ENCODE measurements around the gene FAM13C.

FAM13C gene

DNA sequence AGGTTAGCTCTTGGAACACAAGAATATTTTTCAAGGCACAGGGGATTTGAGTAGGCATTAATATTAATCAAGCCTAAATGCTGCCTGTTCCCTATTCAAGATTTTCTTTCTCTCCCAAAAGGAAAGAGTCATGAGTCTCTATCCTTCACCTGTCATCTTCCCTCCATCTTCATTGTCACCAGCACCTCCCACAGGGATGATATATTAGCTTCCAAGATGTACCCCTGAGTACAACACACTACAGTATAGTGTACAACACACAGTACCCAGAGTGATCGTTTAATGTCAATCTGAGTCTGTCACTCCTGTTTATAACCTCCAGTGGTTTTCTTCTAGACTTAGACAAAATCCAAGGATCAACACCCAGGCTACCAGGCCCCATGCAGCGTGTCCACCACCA lies 50.1 kb downstream of the FAM13C start:
- no peak for DNase-seq

DNA sequence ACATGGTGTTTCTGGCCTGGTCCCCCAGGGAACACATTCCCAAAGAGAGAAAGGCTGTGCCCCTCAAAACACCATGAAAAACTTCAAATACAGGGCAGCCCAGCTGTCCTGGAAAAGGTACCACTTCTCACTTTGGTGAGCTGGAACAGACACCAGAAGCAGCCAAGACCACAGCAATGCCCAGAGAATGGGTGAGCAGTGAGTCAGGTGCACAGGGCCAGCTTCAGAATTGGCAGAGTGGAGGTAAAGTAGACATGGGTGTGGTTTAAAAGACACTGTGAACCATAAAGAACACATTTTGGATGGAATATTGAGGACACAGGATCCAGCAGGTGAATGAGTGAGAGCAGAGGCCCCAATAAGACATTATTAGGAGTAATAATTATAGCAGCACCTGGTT lies 51.3 kb downstream of the FAM13C start:
- no peak for DNase-seq

DNA sequence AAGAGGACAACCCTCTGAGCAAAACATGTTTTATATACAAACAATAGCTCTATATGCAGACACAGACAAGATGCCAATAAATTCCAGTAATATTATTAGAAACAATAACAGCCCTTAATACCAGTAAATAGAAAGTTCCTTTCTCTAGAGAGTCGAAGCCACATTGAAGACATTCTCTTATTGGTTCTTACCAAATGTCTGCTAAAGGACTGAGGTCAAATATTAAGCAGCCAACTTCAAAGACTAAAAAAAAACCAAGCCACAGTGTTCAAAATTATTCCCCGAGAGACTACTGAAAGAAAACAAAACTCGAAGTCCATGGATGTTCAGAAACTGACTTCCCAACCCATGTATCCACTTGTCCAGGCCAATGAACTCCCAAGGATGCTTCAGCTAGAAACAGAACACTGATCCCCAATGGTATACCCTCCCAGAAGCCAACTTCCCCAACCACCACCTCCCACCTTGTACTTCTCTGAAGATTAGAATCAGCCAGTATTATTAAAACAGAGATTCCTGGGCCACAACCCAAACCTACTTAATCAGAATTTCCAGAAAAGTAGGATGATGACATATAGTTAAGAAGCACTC lies 51.9 kb downstream of the FAM13C start:
- DNase-seq: no peak

DNA sequence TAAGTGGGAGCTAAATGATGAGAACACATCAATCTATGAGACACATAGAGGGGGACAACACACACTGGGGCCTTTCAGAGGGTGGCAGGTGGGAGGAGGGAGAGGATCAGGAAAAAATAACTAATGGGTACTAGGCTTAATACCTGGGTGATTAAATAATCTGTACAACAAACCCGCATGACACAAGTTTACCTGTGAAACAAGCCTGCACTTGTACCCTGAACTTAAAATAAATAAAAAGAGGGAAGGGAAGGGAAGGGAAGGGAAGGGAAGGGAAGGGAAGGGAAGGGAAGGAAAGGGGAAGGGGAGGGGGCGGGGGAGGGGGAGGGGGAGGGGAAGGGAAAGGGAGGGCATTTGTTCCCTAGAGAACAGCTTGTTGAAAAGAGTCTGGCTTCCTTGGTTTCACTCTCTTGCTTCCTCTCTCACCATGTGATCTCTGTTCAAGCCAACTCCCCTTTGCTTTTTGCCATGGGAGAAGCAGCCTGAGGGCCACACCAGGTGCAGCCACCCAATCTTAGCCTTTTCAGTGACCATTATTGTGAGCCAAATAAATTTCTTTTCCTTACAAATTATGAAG lies 57.7 kb downstream of the FAM13C start:
- DNase-seq: no peak

DNA sequence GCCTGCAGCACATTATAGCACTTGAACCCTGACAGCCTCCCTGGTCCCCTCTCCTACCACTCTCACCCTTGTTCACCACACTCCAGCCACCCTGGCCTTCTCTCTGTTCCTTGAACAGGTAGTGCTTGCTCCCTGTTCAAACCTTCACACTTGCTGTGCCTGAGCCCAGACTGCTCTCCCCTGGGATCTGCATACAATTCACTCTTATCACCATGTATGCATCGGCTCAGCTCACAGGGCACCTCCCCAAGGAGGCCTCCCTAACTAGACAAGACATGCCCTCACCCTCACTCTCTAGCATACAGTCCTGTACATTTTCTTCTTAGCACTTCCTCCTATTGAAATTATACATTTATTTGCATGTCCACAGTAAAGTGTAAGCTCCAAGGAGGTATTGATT lies 59.3 kb downstream of the FAM13C start:
- DNase-seq: no peak

DNA sequence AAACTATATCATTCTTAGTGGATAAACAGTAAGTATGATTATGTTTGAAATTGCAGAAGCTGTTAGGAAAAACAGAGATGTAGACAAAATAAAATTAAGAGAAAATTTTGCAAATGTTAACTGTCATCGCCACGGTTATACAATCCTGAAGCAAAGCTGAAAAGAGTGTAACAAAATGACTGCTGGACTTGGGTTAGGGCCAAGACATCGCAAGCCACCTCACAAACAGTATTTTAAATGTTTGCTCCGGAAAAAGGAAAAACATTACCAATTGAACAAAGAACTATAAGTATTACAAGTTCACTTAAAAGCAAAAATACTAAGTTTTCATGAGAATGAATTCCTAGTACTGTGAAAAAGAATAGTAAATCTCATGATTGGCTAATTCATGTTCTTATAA lies 60.0 kb downstream of the FAM13C start:
- no peak for DNase-seq

DNA sequence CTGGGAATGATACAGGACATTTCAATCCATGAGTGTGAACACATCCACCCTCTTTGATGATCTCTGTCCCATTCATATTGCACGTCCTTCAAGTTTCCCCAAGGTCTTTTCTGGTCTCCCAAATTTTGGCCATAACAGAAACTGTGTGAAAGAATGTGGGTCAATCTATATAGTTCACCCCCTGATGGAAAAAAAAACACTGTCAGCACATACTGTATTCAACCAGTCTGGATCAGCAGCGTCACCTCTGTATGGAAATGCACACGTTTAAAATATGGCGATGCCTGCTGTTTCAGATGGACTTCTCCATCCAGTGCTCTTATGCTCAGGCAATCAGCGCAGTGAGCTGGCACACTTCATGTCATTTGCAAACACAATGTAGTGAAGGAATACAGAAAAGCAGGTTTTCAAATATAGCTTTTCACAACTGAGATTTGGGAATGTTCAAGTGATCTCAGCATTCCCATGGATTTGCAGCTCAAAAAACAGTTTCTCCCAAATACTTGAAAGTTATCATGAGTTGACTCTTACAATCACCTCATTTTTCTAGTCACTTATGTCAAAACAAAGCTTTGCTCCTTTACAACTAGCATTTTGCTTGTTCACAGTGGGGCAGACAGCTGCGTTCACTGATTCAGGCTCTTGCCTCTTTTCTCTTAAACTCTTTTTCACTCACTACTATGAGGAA lies 61.1 kb downstream of the FAM13C start:
- no peak for DNase-seq

DNA sequence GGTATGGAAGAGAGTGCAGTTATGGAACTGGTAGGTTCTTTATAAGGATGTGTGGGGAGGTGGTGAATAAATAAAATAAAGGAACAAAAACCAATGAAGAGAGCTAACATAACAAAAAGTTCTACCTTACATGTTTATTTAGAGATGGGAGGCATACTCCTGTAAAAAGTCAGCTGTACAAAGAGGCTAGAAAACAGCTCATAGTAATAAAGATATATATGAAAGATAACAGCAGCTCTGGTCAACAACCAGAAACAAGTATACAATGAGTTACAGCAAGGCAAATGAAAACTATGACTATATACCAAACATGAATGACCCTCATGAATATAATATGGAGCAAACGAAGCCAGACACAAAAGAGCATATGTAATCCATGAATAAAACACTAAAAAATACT lies 62.0 kb downstream of the FAM13C start:
- no peak for DNase-seq

DNA sequence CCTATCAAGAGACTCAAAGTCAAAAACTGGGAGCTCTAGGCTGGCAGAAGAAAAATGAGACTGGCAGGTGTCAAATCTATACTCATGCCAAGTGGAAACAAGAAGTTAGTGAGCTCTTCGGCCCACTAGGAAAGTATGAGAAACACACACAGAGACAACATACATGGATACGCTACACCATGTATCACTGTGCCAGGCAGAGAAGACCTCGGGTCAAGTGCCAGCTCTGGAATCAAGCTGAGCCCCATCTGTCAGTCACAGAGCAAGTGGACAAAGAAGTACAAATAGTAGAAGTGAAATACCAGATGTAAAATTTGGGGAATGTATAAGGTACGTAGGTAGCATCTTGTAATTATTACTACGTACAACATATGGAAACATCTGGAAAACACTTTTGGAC lies 62.4 kb downstream of the FAM13C start:
- no peak for DNase-seq

DNA sequence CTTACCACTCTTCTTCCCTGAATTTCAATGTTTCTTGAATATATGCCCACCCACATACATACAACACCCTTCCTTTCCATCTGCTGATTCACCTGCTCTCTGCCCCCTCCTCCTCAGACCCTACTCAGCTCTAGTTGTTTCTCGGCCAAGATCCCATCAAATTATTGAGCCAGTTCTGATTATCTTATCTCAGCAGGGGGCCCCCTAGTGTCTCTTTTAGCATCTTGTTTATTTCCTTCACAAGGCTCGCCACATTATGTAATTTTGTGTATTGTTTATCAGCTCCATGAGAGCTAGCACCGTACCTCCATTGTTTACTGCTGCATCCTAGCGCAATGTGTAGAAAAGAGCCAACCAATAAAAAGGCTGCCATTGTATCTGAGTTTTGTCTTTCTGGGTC lies 71.9 kb downstream of the FAM13C start:
- DNase-seq: no peak

DNA sequence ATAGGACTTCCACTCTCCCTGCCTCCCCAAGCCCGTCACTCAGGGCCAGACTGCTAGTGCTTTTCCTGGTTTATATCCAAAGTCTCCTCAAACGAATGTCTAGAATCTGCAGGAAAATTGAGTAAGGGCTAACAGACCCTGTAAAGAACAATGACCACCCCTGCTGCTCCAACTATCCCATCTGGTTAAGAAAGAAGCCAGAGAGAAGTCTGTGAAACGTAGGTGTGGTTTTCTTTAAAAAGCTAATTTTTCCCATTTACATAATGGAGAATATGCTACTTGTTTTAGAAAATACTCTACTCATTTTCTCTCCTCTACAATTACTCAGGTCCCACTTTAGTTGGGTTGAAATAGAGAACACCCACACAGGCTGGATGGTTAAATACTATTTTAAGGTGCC lies 72.5 kb downstream of the FAM13C start:
- no peak for DNase-seq

DNA sequence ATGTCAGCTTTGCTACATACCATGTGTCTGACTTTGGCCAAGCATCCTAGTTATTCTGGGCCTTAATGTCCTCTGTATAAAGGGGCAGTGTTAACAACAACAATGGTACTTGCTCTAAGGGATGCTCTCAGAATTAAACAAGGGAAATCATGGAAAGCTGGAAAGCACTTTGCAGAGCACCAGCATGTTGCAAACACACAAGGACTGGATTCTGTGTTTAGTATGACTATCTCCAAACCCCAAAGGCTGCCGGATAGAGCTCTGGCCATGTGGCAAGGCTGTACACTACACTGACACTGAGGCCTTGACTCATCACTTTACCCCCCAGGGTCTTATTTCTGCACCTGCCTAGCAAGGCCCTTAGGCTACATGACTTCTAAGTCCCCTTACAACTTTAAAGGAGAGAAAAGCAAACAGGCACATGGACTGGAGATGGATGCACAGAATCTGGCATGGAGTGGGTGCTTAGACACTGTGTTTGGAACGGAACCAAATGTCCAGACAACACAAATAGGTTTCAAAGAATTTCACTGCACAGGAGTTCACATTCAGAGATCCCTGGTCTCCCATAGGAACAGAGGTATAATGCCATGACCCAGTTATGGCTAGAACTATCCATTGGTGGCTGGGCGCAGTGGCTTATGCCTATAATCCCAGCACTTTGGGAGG lies 74.6 kb downstream of the FAM13C start:
- no peak for DNase-seq

DNA sequence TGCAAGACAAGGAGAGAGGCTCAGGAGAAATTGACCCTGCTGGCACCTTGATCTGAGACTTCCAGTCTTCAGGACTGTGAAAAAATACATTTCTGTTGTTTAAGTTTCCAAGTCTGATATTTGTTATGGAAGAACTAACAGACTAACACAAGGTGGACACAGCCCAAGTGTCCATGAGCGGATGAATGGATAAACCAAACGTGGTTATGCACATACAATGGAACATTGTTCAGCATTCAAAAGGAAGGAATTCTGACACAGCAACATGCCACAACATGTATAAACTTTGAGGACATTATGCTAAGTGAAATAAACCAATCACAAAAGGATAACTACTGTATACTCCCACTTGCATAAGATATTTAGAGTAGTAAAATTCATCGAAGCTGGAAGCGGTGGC lies 76.5 kb downstream of the FAM13C start:
- DNase-seq: no peak

DNA sequence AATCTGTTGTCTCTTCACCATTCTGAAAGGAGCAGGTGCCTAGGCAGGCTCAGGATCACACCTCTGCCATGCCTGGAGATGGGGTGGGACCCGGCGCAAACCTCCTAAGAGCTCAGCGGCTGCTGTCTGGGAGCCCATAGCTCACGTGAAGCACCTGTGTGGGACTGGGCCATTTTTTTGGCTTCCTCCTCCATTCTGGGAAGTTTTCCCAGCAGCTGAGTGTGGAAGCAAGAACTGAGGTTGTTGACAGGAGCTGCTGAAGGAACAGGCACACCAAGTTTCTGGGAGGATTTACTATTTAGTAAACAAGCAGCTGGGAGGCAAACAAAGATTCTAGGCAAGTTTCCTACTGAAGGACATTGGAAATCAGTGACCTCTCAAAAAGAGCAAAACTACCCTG lies 77.3 kb downstream of the FAM13C start:
- no peak for DNase-seq

DNA sequence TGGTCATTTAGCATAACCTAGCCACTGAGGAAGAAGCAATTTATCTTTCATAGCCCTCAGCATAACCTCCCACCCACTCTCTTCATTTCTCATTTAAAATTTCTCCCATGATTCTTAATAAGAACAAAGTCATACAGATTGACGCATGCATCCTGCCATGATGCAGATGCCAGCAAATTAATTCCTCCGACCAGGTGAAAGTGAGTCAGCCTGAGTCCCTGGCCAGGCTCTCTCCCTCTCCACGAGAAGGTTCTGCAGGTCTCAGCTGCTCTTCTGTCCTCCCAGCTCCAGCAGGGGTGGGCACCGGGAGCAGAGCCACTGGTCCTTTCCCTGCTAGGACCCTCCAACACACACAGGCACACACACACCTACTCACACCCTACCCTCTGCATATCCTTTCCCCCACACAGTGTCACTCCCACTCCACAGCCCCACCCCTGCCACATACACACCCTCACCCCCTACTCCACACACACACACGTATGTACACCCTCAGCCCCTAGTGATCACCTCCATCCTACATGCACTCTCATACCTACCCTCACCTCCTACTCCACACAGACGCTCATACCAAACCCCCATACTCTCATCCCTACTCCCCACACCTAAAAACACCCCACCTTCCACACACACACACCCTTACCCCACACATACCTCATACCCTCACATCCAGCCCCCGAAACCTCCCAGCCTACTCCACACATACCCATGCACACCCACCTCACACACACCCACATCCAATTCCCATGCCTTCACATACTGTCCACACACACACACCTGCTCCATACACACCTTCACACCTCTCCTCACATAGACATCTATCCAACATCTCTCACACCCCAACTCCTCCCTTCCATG lies 78.0 kb downstream of the FAM13C start:
- DNase-seq: no peak

DNA sequence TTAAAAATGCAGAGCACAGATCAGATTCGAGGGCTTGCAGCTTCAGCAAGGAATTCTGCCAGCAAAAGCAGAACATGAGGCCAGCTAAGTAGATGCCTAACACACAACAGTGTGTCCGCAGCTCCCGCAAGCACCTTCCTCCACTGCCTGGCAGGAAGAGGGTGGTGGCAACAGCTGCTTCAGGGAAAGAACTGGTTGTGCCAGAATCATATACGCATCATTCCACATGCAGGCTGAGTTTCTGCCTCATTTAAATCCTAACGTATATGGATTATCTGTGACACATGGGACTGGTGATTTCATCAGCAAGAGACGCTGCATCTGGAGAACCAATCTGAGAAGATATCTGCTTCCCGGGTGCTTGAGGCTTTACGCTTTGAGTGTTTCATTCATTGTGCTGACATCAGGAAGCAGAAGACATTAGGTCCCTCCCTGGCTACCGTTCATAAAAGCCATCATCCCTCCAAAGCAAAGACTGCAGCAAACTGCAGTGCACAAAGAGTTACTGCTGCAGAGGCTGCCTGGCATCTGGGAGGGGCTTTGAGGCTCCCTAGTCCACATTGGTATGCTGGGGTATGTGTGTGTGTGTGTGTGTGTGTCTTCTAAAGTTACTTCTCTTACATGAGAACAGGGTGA lies 78.8 kb downstream of the FAM13C start:
- DNase-seq: no peak

DNA sequence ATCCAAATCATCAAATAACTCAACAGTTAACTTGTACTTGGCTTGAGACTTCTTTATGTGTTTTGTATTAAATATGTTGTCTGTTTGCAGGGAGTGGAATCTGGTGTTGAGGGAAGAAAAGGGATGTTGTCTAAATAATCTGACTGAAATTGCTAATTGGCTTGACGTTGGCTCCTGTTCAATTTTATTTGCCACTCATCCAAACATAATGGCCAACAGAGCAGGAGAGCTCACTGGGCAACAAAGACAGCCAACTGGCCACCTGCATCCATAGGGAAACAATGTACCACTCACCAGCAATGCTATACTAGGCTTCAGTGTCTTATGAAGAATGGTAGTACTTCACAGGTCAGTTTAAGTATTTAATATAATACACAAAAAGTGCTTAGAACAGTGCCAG lies 80.5 kb downstream of the FAM13C start:
- DNase-seq: no peak

DNA sequence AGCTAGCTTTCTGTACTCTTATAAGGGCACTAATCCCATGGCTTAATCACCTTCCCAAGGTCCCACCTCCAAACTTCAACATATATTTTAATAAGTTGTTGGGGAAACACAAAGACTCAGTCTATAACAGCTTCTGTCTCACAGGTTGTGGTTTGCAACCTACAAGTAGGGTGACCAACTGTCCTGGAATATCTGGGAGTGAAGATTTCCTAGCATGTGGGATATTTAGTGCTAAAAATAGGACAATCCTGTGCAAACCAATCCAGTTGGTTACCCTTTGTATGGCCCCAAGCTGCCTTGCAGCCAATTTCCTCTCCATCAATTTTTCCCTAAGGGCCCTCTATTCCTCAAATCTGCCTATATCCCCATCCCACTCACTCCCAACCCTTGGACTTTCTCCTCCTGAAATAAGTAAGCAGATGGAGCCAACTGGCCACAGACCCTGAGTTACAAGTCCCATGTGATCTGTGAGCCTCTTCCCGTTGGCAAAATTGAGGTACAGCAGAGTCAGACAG lies 82.3 kb downstream of the FAM13C start:
- DNase-seq: no peak

DNA sequence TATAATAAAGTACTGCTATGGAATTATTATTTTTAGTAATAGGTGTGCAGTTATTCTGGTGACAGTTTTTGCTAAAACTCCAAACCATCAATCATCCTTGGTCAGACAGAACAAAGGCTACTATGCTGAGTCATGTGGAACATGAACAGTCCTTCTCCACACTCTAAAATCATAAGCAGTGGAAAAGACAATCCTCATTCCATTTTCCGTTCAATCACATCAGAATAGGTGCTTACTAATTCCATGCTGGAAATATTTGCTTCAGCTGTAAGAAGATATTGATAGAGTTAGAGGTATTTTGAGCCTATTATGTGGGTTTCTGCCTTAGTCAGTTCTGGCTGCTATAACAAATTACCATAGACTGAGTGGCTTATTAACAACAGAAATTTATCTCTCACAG lies 82.9 kb downstream of the FAM13C start:
- no peak for DNase-seq

DNA sequence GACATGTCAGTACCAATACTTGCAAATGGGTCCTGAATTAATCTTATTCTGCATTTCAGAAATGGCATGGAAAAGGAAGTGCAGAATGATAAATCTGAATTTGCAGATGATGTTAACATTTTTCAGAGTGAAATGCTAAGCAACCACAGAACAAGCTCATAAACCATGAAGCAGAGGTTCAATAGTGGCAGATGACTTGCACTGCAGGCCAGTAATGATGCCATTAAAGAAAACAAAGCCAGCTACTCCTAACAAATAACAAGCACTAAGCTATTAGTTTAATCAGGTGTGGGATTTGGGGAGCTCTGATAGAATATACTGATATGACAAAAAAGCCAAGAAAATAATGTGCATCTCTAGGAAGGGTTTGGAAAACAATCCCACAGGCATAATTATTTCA lies 85.4 kb downstream of the FAM13C start:
- DNase-seq: no peak

DNA sequence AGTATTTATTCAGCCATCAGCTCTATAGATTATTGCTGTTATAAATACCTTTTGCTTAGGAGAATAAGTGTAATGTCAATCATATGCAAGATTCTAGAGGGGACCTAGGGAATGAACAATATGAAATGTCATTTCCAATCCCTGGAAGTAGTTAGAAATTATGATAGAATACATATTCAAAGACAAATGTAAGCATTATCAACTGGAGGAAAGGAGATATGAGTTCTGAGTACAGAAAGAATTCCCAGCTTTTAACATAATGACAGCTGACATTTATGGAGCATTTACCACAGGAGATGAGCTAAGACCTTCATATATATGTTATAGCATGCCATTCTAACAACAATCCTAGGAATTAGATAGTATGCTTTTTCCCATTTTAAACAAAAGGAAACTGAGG lies 86.2 kb downstream of the FAM13C start:
- DNase-seq: no peak

DNA sequence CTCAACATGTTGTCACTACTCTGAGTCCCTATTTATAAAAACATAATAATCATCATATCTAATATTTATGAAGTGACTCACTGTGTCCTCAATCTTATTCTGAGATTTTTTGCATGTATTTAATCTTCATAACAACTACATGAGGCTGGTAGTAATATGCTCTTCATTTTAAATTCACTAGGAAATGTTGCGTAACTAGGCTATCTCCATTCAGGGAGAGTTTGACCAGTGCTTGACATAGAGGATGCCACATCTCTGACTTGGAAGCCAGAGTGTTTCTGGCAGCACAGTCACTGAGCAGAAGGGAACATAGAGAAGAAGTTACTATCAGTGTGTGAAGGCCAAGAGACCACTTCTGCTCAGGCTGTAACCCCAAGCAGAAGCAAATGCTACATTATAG lies 88.9 kb downstream of the FAM13C start:
- DNase-seq: no peak

DNA sequence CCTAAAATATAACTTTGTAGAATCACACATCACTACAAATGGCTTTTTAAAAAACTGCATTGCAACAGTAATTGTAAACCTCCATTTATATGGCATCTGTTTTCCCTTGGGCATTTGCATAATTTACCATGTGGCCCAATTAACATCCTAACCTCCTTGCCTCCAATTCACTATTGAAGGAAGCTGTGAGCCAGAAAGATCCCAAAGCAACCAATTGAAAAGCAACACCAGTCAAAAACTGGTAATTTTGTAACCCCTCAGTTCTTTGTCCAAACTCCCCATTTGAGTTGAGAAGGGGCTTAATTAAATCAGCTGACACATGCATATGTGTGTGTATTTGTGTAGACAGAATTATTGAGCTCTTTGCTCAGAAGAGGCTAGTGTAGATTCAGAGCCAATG lies 90.3 kb downstream of the FAM13C start:
- DNase-seq: no peak

Measured in GDM1 (cell line).